GM19035 (cell line): ENCODE measurements around the gene DOCK3.
"Not testable (repeated sequence)": the region's sequence is repeated elsewhere in the genome, so short reads cannot be mapped to it uniquely, and the experiment has no call there.

Experiments
- ATAC-seq: cut with Tn5 transposase; IDR thresholded peaks from one replicate; pipeline ENCODE4 v1.9.1; 2021; ENCODE audit not compliant: unreplicated experiment

DOCK3 gene

DNA sequence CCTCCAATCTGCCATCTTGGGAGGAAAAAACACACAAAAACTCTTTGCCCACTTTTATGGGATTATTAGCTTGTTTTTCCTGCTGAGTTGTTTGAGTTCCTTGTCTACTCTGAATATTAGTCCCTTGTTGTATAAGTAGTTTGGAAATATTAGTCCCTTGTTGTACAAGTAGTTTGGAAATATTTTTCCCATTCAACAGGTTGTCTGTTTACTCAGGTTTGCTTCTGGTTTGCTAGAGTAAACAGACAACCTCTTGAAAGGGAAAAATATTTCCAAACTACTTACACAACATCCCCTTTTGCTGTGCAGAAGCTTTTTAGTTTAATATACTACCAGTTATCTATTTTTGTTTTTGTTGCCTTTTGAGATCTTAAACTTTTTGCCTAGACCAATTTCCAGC, 517.0 kb downstream of the DOCK3 start:
- no peak for ATAC-seq

DNA sequence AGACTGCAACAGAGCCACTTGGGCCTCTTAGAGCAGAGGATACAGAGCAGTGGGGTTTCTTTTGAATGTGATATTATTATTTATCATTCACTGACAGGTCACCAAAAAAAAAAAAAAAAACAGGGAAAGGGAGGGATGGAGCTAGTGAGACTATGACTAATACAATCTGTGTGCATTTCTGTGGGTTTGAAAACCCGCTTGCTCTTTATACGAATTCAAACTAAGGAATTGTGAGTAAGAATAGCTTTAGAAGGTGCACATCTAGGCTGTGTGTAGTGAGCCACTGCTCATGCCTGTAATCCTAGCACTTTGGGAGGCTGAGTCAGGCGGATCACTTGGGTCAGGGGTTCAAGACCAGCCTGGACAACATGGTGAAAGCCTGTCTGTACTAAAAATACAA, 523.8 kb downstream of the DOCK3 start:
- no peak for ATAC-seq

DNA sequence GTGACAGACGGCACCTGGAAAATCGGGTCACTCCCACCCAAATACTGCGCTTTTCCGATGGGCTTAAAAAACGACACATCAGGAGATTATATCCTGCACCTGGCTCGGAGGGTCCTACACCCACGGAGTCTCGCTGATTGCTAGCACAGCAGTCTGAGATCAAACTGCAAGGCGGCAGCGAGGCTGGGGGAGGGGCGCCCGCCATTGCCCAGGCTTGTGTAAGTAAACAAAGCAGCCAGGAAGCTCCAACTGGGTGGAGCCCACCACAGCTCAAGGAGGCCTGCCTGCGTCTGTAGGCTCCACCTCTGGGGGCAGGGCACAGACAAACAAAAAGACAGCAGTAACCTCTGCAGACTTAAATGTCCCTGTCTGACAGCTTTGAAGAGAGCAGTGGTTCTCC, 524.6 kb downstream of the DOCK3 start:
- ATAC-seq = not testable (repeated sequence)

DNA sequence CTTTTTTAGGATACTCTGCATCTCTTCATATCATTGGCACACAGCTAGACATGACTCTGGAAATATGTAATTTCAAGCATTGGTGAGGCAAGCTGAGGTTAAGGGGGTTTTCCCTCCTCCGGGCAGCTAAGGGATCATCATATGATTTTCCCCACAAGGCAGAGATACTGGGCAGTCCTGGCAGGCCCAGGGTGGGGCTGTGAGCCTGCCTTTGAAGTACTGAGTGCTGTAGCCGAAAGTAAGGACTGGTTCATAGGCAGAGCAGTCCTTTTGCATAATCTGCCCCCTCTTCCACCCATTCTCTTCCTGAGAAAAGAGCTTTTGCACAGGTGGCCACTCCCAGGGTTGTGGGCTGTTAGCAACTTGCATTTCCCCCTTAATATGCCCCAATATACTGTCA, 541.6 kb downstream of the DOCK3 start:
- ATAC-seq = no peak

DNA sequence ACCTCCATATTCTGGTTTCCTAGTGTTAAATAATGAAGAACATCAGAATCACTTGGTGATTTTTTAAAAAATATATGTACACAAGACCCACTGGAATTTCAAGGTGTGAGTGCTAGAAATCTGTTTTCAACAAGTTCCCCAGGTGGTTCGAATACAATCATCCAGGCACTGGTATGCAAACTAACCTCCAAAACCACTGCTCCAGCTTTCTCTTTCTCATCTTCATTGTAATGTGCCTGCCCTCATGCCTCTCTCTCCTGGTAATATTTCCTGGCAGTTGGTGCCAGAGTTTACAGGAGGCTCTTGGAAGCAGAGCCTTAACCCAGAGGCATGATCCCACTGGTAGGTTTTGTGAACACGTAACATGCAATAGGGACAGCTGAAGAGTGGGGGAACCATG, 547.2 kb downstream of the DOCK3 start:
- ATAC-seq = no peak

DNA sequence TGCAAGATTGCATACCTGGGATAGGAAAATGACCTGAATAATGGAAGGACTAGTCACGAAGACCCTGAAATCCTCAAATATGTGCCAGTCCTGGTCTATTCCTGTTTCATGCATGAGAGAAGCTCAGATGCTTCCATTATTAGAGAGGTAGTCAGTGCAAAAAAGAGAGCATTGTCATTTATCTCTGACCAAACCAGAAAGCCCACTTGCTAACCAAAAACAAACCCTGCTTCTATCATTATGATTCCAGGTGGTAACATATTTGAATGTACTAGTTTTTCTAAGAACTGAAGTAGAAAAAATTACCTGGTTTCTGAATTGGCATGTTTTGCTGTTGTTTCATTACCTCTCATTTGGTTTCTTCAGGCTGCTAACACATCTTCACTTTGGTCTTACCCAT, 549.6 kb downstream of the DOCK3 start:
- ATAC-seq = no peak

DNA sequence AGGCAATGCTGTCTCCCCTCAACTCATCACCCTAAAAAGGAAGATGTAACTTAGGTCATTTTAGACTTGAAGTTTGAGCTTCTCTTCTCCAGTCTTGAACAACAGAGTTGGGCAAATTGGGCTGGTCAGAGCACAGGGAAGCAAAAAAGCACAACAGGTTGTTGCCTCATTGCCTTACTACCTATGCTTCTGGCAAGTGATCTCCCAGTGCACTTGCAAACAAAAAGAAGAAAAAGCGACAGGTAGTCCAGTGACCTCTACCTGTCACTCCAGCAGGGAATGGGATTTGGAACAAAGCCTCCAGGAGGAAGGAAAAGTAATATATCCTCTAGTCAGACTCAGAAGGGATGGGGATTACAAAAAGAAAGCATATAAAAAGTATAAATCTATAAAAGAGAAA, 550.1 kb downstream of the DOCK3 start:
- no peak for ATAC-seq

DNA sequence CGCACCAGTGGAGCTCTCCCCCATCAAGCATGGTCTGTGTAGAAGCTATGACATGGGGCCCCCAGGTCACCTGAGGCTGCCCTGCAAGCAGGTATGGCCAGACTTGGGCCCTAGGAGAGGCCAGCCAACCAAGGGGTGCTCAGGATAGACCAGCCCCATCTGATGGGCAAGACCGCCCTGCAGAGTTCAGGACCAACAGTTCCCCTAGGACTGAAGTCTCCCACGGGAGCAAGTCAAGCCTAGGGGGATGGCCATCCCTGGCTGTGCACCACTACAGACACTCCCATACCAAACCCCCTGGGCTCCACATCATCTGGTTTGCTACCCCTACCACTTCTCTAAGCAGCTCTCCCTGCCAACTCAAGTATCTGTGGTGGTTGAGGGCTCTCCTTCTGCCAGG, 568.2 kb downstream of the DOCK3 start:
- no peak for ATAC-seq

DNA sequence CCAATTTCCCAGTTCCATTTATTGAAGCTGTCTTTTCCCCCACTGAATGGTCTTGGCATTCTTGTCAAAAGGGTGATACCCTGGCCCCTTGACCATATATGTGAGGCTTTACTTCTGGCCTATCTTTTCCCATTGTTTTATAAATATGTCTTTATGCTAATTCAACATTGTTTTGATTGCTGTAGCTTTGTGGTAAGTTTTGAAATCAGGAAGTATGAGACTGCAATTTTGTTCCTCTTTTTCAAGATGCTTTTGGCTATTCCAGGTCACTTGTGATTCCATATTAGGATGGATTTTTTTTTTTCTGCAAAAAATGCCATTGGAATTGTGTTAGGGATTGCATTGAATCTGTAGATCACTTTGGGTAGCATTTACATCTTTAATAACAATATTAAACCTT, 569.2 kb downstream of the DOCK3 start:
- ATAC-seq = no peak

DNA sequence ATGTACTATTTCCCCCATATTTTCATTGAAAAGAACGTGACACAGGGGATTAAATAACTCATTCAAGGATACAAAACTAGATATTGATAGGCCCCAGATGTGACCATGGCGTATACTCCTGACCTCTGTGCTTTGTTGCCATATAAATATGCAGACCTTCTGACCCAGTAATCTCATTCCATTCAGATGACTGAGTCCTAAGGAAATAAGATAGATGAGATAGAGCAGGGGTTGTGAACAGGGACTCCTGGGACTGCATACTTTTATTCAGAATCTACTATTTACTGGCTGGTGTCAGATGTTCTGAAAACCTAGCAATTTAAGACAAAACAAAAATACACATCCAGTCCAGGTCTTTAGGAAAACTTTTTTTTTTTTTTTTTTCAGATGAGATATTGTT, 571.1 kb downstream of the DOCK3 start:
- ATAC-seq = no peak

DNA sequence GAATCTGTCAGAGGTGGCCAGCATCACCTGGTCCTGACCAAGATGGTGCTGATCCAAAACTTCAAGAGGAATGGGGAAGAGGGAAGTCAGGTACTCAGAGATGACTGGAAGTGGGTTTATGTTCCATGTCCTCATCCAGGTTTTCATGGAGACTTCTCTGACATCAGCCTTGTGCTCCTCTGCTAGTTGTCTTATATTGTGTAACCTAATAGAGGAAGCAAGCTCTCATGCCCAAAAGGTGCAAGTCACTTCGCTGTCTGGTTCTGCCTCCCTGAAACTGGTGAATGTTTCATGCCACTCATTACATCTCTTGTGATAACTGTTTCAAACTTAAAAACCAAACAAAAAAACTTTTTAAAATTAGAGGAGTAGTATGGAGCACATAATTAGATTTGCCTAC, 583.1 kb downstream of the DOCK3 start:
- no peak for ATAC-seq

DNA sequence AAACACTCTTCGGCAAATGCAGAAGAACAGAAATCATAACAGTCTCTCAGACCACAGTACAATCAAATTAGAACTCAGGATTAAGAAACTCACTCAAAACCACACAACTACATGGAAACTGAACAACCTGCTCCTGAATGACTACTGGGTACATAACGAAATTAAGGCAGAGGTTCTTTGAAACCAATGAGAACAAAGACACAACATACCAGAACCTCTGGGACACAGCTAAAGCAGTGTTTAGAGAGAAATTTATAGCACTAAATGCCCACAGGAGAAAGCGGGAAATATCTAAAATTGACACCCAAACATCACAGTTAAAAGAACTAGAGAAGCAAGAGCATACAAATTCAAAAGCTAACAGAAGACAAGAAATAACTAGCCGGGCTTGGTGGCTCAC, 589.4 kb downstream of the DOCK3 start:
- ATAC-seq = not testable (repeated sequence)

DNA sequence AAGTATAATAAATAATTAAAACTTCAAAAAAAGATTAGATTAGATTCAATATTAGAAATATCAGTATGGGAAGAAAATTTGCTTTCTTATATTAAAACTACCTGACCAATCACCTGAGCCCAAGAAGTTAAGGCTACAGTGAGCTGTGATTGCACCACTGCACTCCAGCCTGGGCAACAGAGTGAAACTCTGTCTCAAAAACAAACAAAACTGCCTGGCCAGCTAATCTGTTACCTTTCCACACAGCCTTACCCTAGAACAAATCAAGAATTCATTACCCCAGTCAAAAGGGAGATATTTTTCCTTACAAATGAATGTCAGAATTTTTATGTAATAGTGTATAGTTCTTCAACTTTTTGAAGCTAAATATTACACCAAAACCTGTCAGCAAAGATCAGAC, 593.4 kb downstream of the DOCK3 start:
- ATAC-seq = no peak

DNA sequence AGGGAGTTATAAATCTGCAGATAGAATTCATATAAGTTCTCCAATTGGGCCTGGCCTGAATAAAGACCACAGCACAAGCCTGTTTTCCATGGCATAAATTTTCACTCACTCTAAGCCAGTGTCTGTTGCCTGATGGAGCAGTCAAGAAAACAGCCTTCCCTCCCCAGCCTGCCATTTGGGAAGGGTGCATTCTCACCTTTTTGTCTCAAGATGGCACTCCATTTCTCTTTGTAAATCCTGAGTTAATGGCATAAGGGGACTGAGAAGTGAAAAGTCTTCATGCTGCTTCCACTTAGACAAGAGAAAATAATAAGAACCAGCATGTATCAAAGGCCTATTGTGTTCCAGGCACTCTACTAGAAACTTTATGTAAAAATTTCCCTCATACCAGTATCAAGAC, 594.7 kb downstream of the DOCK3 start:
- no peak for ATAC-seq

DNA sequence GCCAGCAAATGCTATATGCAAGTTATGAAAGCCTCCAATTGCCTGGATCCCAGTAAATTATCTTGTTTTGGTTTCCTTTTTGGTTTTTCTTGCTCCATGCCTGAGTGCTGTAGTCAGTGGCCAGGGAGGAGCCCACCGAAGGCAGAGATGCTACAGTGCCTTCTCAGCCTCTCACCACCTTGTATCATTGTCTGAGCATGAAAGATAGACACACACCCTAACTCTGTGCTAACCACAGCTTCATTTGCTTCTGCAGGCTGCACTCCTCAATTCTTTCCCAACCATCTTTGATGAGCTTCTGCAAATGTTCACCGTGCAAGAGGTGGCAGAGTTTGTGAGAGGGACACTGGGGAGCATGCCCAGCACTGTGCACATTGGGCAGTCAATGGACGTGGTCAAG, 595.8 kb downstream of the DOCK3 start:
- no peak for ATAC-seq

DNA sequence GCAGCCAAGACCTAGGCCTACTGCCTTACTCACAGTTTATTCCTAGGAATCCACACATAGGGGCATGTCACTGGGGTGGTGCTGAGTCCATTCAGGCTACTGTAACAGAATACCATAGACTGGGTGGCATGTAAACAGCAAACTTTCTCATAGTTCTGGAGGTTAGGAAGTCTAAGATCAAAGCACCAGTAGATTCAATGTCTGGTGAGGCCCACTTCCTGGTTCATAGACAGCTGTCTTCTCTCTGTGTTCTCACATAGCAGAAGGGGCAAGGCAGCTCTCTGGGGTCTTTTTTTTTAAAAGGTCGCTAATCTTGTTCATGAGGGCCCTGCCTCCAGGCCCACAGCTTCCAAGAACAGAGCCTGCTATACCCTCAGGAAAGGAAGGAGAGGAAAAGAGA, 596.4 kb downstream of the DOCK3 start:
- no peak for ATAC-seq

DNA sequence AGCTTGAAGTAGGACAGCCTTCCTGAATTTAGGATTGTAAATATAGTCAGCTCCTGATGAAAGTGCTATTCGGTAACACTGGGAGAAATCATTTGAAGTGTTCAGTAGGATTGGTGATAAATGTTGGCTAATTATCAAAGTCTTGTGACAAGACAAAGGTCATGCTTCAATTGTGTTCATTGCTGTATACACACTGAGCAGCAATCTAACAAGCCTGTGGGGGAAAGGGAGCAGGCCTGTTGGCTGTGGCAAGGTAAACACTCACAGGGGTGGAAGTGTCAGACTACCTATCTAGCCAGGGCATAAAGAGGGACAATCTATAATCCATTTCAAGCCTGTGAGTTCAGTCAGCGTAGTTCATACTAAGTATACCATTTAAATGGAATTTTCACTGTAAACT, 599.3 kb downstream of the DOCK3 start:
- no peak for ATAC-seq

DNA sequence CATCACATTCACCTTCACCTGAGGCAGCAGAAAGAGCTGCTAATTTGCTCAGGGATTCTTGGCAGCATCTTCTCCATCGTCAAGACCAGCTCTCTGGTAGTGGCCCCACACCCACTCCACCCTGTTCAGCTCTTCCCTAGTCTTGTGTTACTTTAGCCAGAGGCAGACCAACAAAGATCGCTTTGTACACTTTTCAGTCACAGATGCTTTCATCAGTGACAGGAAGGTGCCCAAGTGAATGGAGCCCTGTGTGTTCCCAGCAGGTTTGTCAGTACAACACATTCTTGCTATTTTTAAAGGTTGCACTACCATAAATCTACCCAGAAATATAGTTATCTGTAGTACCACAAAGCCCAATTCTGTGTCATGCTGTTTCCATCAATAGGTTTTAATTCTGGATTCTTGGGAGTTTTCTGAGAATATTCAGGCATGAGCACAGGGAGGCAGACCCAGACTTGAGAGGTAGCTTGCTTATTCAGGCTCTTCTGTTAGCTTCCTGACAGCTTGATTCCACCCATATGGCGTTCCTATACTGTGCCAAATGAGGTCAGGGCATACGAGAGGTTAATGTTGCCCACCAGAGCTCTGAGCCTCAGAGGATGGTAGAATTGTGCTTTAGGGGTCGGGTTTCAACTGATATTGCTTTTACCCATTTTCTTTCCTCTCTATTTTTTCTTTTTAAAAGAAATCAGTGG, 600.5 kb downstream of the DOCK3 start:
- no peak for ATAC-seq

DNA sequence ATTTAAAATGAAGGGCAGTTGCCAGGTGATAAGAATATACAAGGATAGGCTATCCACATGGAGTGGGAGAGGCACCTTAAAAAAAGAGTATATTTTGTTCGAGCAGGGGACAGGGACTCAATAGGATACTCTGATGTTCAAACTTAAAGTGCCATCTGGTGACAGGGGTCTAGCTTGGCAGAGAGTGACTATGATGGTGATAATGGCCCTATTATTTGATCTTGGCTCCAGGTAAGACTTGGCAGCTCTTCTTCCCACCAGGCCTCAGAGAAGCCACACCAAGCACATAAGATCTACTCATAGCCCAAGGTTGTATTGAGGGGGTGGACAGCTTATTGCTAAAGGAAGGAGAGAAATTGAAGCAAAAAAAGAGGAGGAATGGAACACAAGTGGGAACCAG, 601.3 kb downstream of the DOCK3 start:
- no peak for ATAC-seq

DNA sequence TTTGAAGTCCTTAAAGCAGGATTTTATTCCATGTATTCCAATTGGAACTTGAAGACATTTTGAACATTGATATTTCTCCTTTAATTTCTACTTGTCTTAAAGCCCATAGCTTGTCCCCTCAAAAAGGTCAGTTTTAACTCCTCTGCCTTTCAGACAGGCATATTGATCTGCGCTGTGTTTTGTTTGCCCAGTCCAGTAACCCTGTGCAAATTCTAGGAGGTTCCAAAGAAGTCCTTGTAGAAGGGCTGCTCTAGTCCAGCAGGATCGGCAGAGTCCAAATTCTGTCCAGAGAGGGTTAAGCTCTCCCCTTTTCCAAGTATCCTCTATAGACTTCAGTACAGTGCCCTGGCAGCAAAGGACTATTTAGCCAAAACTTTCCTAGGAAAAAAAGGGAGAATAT, 604.7 kb downstream of the DOCK3 start:
- ATAC-seq = no peak

DNA sequence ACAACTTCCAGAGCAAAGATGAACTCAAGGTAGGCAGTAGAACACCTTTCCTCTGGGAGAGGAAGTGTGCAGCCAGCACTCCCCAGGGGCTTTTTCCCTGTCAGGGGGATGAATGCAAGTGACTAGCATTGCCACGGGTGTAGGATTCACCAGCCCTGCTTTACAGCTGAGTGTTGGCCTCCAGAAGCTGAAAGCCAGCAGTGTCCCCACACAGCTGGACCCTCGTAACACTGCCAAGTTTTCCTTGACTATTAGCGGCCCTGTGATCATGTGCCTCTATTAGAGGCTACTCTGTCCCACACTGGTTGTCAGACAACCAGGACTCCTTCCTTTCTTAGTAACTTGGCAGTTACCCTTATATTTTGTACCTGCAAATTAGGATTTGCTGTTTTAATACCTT, 605.4 kb downstream of the DOCK3 start:
- no peak for ATAC-seq

DNA sequence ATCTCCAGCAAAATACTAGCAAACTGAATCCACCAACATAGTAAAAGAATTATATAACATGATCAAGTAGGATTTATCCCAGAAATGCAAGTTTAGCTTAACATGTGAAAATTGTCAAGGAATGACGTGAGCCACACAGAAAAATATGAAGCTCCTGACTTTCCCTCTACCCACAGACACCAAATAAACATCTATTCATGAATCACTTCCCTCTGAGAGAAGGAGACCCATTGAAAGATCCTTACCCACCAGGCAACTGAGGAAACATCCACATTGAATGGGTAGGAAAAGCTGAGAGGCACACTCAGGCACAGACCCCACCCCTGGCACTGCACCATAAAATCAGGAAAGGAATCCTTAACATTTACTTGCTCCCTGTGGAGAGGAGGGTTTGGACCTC, 608.2 kb downstream of the DOCK3 start:
- ATAC-seq = no peak

DNA sequence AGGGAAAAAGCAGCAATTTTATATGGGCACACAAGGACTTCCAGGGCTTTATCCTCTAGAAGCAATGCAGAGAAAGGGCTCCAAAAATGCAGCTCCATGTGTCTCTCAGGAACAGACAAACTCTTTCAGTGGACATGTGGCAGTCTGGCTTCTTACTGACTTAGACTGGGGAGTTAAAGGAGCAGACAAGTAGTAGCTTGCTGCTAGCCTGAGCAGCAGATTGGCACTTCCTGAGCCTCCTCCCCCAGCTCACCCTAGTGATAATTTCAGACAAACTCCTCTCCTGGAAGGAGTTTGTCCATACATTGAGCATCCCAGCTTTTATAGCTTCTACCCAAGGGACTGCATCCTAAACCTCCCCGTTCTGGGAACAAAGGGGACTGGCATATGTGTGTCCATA, 608.7 kb downstream of the DOCK3 start:
- no peak for ATAC-seq

DNA sequence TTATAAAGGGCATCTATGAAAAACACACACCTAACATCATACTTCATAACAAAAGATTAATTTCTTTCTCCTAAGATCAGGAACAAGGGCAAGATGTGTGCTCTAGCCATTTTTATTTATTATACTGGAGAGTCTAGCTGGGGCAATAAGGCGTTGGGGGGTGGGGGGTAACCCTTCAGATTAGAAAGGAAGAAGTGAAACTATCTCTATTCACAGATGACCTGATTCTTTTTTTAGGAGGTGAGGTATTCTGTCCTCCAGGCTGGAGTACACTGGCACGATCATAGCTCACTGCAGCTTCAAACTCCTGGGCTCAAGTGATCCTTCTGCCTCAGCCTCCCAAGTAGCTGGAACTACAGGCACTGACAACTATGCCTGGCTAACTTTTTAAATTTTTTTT, 620.9 kb downstream of the DOCK3 start:
- ATAC-seq = peak; percentile 82
